Neural crest cell (in vitro differentiated cells): ENCODE measurements around the gene MRPL42. TPM values are rescaled to one million over a fixed set of nuclear protein-coding genes. Genes with fewer than 3 reads are reported as not detected.
A peak's percentile ranks its signal among the peaks of the same experiment; 100 is the strongest.

Experiments
- DNase-seq: peaks from one replicate; pipeline ENCODE4 v3.0.0; 2021; ENCODE audit warnings: low read depth, mixed read lengths, low spot score
- H3K27ac Mint-ChIP-seq: one replicate; pipeline ENCODE4 v1.8.0; 2021; ENCODE audit warnings: mild to moderate bottlenecking, mixed read lengths; ENCODE audit not compliant: unreplicated experiment
- H3K27me3 Mint-ChIP-seq: 2 replicates; pipeline ENCODE4 v1.8.0; 2021; ENCODE audit warnings: low read depth, mild to moderate bottlenecking, mixed read lengths
- H3K36me3 Mint-ChIP-seq: 2 replicates; pipeline ENCODE4 v1.8.0; 2021; ENCODE audit warnings: low read depth, mild to moderate bottlenecking, mixed read lengths
- H3K4me1 Mint-ChIP-seq: 2 replicates; pipeline ENCODE4 v1.8.0; 2021; ENCODE audit warnings: mixed read lengths
- H3K4me3 Mint-ChIP-seq: one replicate; pipeline ENCODE4 v1.8.0; 2021; ENCODE audit warnings: mild to moderate bottlenecking, mixed read lengths
- H3K9me3 Mint-ChIP-seq: 2 replicates; pipeline ENCODE4 v1.8.0; 2021; ENCODE audit warnings: mixed read lengths
- CTCF ChIP-seq: fragments of 200-600 bp; sonication (generic); conservative IDR thresholded peaks from 2 replicates; pipeline ENCODE4 v1.5.0; 2021; ENCODE audit warnings: antibody characterized with exemption, mild to moderate bottlenecking
- total RNA-seq: library from RNA; stranded (reverse); gene quantifications from 2 replicates; pipeline ENCODE4 v1.2.1, GENCODE V29; 2021

MRPL42 gene
- total RNA-seq, 1 donor from 2014 or later: 117 TPM

GRCh38 chr12:93460902-93461301, 6.4 kb upstream of the MRPL42 start:
- no peaks in the 10 kb centered on the region for H3K4me1 Mint-ChIP-seq
- no peaks in the 10 kb centered on the region for H3K36me3 Mint-ChIP-seq
- no peak for DNase-seq
- H3K27me3 Mint-ChIP-seq: no peaks in the 10 kb centered on the region
- H3K27ac Mint-ChIP-seq: no peak overlapping the region
- TF ChIP-seq CTCF: no peak
- H3K9me3 Mint-ChIP-seq: no peaks in the 10 kb centered on the region
- no peak overlapping the region for H3K4me3 Mint-ChIP-seq

- no peaks in the 10 kb centered on the region for H3K36me3 Mint-ChIP-seq
- no peaks in the 10 kb centered on the region for H3K4me1 Mint-ChIP-seq
Observed at GRCh38 chr12:93461503-93461902, 5.8 kb upstream of the MRPL42 start.

GRCh38 chr12:93465841-93466240, 1.5 kb upstream of the MRPL42 start:
- Mint-ChIP-seq H3K27ac (no peak overlapping the region), H3K36me3 (peaks cover 5% of the 10 kb centered on the region), H3K4me3 (peak overlapping the region; percentile 65), H3K4me1 (peaks cover 30% of the 10 kb centered on the region), H3K9me3 (no peaks in the 10 kb centered on the region), H3K27me3 (no peaks in the 10 kb centered on the region)
- DNase-seq: no peak
- no peak for TF ChIP-seq CTCF

More at GRCh38 chr12:93461503-93461902, 5.8 kb upstream of the MRPL42 start:
- DNase-seq: no peak
- H3K27me3 Mint-ChIP-seq: no peaks in the 10 kb centered on the region
- no peak overlapping the region for H3K4me3 Mint-ChIP-seq
- no peak overlapping the region for H3K27ac Mint-ChIP-seq
- no peak for TF ChIP-seq CTCF
- H3K9me3 Mint-ChIP-seq: no peaks in the 10 kb centered on the region

- no peaks in the 10 kb centered on the region for H3K9me3 Mint-ChIP-seq
- H3K4me3 Mint-ChIP-seq: peak overlapping the region; percentile 95
- H3K27me3 Mint-ChIP-seq: no peaks in the 10 kb centered on the region
- DNase-seq: no peak
- peak overlapping the region; percentile 99 for H3K27ac Mint-ChIP-seq
- H3K36me3 Mint-ChIP-seq: peaks cover 5% of the 10 kb centered on the region
- no peak for TF ChIP-seq CTCF
- H3K4me1 Mint-ChIP-seq: peaks cover 31% of the 10 kb centered on the region
Observed at GRCh38 chr12:93466625-93467350, 526 bp upstream of the MRPL42 start.

- H3K9me3 Mint-ChIP-seq: no peaks in the 10 kb centered on the region
- peaks cover 31% of the 10 kb centered on the region for H3K4me1 Mint-ChIP-seq
- H3K27ac Mint-ChIP-seq: peak overlapping the region; percentile 99
- no peak for TF ChIP-seq CTCF
- H3K36me3 Mint-ChIP-seq: peaks cover 5% of the 10 kb centered on the region
- peak overlapping the region; percentile 95 for H3K4me3 Mint-ChIP-seq
- peak; percentile 4 for DNase-seq
- H3K27me3 Mint-ChIP-seq: no peaks in the 10 kb centered on the region
Observed at GRCh38 chr12:93468008-93468371, 676 bp downstream of the MRPL42 start.
